ENCODE results near the gene KIAA0513. TPM values are rescaled to one million over a fixed set of nuclear protein-coding genes. Genes with fewer than 3 reads are reported as not detected.

Gene KIAA0513
- total RNA-seq, 4 donors from 2014 or later: 8.2 to 22.4 (median 21.4) TPM

GRCh38 chr16:85130705-85131028 is 103.1 kb downstream of the KIAA0513 start:
- ATAC-seq (no peak), DNase-seq (no peak)
- H3K36me3 ChIP-seq: no peaks in the 10 kb centered on the region
- peak overlapping the region; percentile 66 to 73 (median 70) for H3K27ac ChIP-seq
- no peak overlapping the region for H3K4me3 ChIP-seq
- in situ Hi-C loops (cut with MboI; ENCODE audit: low sequenced_read_pairs in 4 of 4): no loop called here
- H3K9me3 ChIP-seq: no peaks in the 10 kb centered on the region
- H3K27me3 ChIP-seq: no peaks in the 10 kb centered on the region
- intact Hi-C loops (cut with DNase I; ENCODE audit: low total_unique reads): no loop called here
- peaks cover 29 to 42% of the 10 kb centered on the region in 2 donors for H3K4me1 ChIP-seq
- TF ChIP-seq CTCF (IDR thresholded peaks at IDR 0.05 in 4 of 5, conservative IDR thresholded peaks at IDR 0.05 in 1 of 5) (no peak), POLR2A (IDR thresholded peaks at IDR 0.05) (no peak)

GRCh38 chr16:85132456-85133289 is 105.1 kb downstream of the KIAA0513 start:
- Histone ChIP-seq H3K9me3 (no peaks in the 10 kb centered on the region), H3K4me3 (no peak overlapping the region), H3K27ac (no peak overlapping the region), H3K27me3 (no peaks in the 10 kb centered on the region), H3K36me3 (no peaks in the 10 kb centered on the region), H3K4me1 (peaks cover 28 to 40% of the 10 kb centered on the region in 2 donors)
- DNase-seq: no peak
- ATAC-seq: no peak
- TF ChIP-seq POLR2A (IDR thresholded peaks at IDR 0.05): no peak
- no peak for TF ChIP-seq CTCF (IDR thresholded peaks at IDR 0.05 in 4 of 5, conservative IDR thresholded peaks at IDR 0.05 in 1 of 5)
- in situ Hi-C loops (cut with MboI; ENCODE audit: low sequenced_read_pairs in 4 of 4) (no loop called here), intact Hi-C loops (cut with DNase I; ENCODE audit: low total_unique reads) (no loop called here)

- in situ Hi-C loops (cut with MboI; ENCODE audit: low sequenced_read_pairs in 4 of 4): no loop called here
Measured at GRCh38 chr16:85133290-85133599, 105.7 kb downstream of the KIAA0513 start.

GRCh38 chr16:85134076-85134788 is 106.6 kb downstream of the KIAA0513 start:
- no peak for TF ChIP-seq CTCF (IDR thresholded peaks at IDR 0.05 in 4 of 5, conservative IDR thresholded peaks at IDR 0.05 in 1 of 5)
- no peak for TF ChIP-seq POLR2A (IDR thresholded peaks at IDR 0.05)
- H3K4me3 ChIP-seq: no peak overlapping the region
- no peak for DNase-seq
- H3K36me3 ChIP-seq: no peaks in the 10 kb centered on the region
- intact Hi-C loops (cut with DNase I; ENCODE audit: low total_unique reads) (no loop called here), in situ Hi-C loops (cut with MboI; ENCODE audit: low sequenced_read_pairs in 4 of 4) (no loop called here)
- H3K27ac ChIP-seq: peak overlapping the region in 1 of 4 donors; percentile 14
- peaks cover 33 to 46% of the 10 kb centered on the region in 2 donors for H3K4me1 ChIP-seq
- no peaks in the 10 kb centered on the region for H3K9me3 ChIP-seq
- no peak for ATAC-seq
- no peaks in the 10 kb centered on the region for H3K27me3 ChIP-seq

More at GRCh38 chr16:85133290-85133599, 105.7 kb downstream of the KIAA0513 start:
- Histone ChIP-seq H3K4me3 (no peak overlapping the region), H3K9me3 (no peaks in the 10 kb centered on the region), H3K36me3 (no peaks in the 10 kb centered on the region), H3K27ac (no peak overlapping the region), H3K4me1 (peaks cover 33 to 45% of the 10 kb centered on the region in 2 donors), H3K27me3 (no peaks in the 10 kb centered on the region)
- DNase-seq (no peak), ATAC-seq (no peak)
- intact Hi-C loops (cut with DNase I; ENCODE audit: low total_unique reads): no loop called here
- TF ChIP-seq POLR2A (IDR thresholded peaks at IDR 0.05) (no peak), CTCF (IDR thresholded peaks at IDR 0.05 in 4 of 5, conservative IDR thresholded peaks at IDR 0.05 in 1 of 5) (no peak)

All from gastrocnemius medialis (tissue), 4 donors.